Measurements from ENCODE around the gene CCNK.

Gene CCNK

DNA sequence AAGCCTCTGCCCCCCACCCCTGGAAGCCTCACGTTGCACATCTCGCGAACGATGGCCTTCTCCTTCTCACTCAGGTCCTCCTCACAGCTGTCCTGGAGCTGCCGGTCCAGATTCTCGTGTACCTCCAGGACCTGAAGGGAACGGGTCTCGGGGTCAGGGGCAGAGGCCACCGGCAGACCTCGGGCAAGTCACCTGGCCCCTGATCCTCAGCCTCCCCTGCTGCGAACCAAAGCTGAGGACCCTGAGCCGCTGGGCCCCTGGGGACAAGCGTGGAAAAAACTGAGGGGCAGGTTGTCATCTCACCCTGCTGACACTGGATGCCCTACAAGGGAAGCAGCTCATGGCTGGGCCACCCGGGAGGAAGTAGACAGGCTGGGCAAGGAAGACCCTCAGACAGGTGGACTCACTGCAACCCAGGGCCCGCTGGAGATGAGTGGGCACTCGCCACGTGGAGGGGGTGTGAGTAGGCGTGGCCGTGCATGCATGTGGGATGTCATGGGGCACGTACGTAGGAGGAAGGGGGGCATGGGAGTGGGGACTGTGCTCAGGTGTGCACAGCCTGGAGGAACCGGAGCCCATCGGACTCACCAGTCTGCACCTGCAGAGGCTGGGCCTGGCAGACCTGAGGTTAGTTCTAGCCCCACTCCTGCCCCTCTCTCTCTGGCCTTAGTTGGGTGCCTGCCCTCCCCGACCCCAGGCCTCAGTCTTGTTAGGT, 35.1 kb downstream of the CCNK start:
- peak; percentile 72 for DNase-seq (ENCODE audit: low spot score)
- H3K27ac ChIP-seq (ENCODE audit: poor library complexity, severe bottlenecking): no peak overlapping the region
- H3K4me3 ChIP-seq (ENCODE audit: severe bottlenecking): no peak overlapping the region
- no peak for ATAC-seq (ENCODE audit: low read depth)
- no peaks in the 10 kb centered on the region for H3K9me3 ChIP-seq (ENCODE audit: severe bottlenecking)
- peaks cover 39% of the 10 kb centered on the region for H3K36me3 ChIP-seq (ENCODE audit: low read depth)
- TF ChIP-seq CTCF (IDR thresholded peaks at IDR 0.05; ENCODE audit: poor library complexity, severe bottlenecking): no peak
- no peaks in the 10 kb centered on the region for H3K27me3 ChIP-seq (ENCODE audit: insufficient read depth, poor library complexity, severe bottlenecking)
- H3K4me1 ChIP-seq (ENCODE audit: insufficient read depth, poor library complexity, severe bottlenecking): no peaks in the 10 kb centered on the region

DNA sequence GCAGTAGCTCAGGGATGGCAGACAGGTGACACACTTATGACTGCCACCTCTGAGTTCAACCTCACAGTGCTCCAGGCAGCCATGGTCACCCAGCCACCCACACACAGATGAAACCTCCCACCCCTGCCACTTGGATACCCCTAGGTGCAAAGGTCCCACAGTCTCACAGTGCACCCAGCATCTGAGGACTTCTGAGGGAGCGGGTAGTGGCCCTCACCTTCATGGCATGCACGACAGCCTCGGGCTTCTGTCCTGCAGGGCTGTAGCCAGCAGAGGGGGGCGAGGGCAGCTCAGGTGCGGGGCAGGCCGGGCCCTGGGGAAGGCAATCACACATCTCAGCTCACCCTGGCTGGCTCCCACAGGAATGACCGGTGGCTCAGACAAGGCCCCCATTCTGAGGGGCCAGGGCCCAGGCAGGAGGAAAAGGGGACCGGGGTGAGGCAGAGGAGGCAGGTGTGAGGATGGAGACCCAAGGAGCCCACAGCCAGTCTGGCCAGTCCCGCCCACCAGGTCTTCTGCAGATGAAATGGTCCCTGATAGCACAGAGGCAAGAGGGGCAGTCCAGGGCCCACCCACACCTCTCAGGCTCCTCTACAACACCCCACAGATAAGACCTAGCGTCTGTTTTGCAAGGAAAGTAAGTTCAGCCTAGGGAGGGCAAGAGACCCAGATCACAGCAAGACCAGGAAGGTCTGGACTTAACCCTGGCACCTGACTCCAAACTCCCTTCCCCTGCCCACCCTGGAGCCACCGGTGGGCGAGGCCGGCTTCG, 35.8 kb downstream of the CCNK start:
- no peaks in the 10 kb centered on the region for H3K9me3 ChIP-seq (ENCODE audit: severe bottlenecking)
- no peak for TF ChIP-seq CTCF (IDR thresholded peaks at IDR 0.05; ENCODE audit: poor library complexity, severe bottlenecking)
- no peaks in the 10 kb centered on the region for H3K4me1 ChIP-seq (ENCODE audit: insufficient read depth, poor library complexity, severe bottlenecking)
- no peaks in the 10 kb centered on the region for H3K27me3 ChIP-seq (ENCODE audit: insufficient read depth, poor library complexity, severe bottlenecking)
- peaks cover 34% of the 10 kb centered on the region for H3K36me3 ChIP-seq (ENCODE audit: low read depth)
- ATAC-seq (ENCODE audit: low read depth) (no peak), DNase-seq (ENCODE audit: low spot score) (peak; percentile 73)
- no peak overlapping the region for H3K4me3 ChIP-seq (ENCODE audit: severe bottlenecking)
- H3K27ac ChIP-seq (ENCODE audit: poor library complexity, severe bottlenecking): no peak overlapping the region

DNA sequence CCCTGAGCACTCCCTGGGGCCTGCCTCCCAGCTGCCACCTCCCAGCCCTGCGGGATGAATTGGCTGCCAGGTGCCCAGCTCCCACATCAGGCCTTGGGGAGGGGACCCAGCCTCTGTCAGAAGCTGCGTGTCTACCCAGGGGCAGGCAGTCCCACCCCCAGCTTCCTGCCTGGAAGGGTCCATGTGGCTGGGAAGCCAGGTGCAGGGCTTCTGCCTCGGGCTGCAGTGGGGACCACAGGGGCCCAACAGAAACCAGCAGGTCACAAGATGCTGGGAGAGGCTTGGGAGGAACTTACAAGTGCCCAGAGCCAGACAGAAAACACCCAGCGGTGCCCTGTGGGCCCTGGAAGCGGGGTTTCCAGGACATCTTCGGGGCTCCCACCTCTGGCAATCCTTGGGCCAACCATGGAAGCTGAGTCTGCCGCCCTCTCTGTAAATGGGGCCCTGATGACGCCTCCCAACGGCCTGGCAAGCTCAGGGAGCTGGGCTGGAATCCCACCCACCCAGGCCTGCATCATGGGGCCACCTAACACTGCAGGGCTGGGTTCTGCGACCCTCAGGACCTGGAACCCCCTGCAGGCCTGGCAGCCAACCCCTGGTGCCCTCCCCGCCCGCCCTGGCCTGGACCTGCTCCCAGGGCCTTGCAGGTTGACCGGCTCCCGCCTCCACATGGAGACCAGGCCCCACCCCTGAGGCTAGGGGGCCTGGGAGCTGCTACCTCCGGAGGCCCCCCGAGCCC, 36.6 kb downstream of the CCNK start:
- TF ChIP-seq CTCF (IDR thresholded peaks at IDR 0.05; ENCODE audit: poor library complexity, severe bottlenecking): no peak
- Histone ChIP-seq H3K36me3 (ENCODE audit: low read depth) (peaks cover 31% of the 10 kb centered on the region), H3K4me3 (ENCODE audit: severe bottlenecking) (no peak overlapping the region), H3K9me3 (ENCODE audit: severe bottlenecking) (no peaks in the 10 kb centered on the region), H3K4me1 (ENCODE audit: insufficient read depth, poor library complexity, severe bottlenecking) (peaks cover 4% of the 10 kb centered on the region), H3K27ac (ENCODE audit: poor library complexity, severe bottlenecking) (no peak overlapping the region), H3K27me3 (ENCODE audit: insufficient read depth, poor library complexity, severe bottlenecking) (no peaks in the 10 kb centered on the region)
- ATAC-seq (ENCODE audit: low read depth) (no peak), DNase-seq (ENCODE audit: low spot score) (no peak)

DNA sequence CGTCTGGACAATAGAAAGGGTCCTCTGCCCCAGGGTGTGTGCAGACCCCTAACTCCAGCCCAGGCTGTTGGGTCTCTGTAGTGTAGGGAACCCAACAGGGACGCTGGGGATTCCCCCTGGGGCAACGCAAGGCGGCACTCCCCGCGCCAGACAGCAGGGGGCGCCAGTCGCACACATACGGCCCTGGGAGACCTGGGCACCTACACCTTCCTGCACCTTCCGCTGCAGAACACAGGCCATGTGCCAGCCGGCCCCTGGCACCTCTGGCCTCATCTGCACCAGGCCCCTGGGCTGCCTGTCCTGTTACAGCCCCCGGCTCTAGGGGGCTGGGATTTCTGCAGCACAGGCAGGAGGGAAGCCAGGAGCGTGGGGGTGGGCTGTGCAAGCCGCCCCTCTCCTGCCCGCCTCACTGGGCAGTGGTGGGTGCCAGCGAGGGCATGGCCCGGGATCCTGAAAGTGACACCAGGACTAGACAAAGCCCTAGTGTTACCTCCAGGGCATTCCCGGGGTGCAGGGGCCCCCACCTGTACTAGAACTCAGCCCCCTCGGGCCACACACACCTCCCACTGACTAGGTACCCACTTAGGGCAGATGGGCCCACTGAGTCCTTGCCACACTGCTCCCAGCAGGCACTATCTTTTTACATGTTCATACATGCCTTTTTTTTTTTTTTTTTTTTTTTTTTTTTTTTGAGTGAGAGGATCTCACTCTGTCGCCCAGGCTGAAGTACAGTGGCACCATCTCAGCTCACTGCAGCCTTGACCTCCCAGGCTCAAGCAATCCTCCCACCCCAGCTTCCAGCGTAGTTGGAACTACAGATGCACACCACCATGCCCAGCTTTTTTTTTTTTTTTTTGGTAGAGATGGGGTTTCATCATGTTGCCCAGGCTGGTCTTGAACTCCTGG, 37.5 kb downstream of the CCNK start:
- Histone ChIP-seq H3K27me3 (ENCODE audit: insufficient read depth, poor library complexity, severe bottlenecking) (no peaks in the 10 kb centered on the region), H3K36me3 (ENCODE audit: low read depth) (peaks cover 25% of the 10 kb centered on the region; the same call in 1 of the 2 replicates), H3K27ac (ENCODE audit: poor library complexity, severe bottlenecking) (no peak overlapping the region), H3K4me1 (ENCODE audit: insufficient read depth, poor library complexity, severe bottlenecking) (peaks cover 12% of the 10 kb centered on the region), H3K9me3 (ENCODE audit: severe bottlenecking) (no peaks in the 10 kb centered on the region), H3K4me3 (ENCODE audit: severe bottlenecking) (no peak overlapping the region)
- ATAC-seq (ENCODE audit: low read depth) (peak; percentile 66), DNase-seq (ENCODE audit: low spot score) (peak; percentile 81)
- peak; percentile 98 for TF ChIP-seq CTCF (IDR thresholded peaks at IDR 0.05; ENCODE audit: poor library complexity, severe bottlenecking)

All from RWPE2 (cell line).